Esophagus mucosa (tissue), 1 donor: Measurements from ENCODE around the gene CEP290. TPM values are rescaled to one million over a fixed set of nuclear protein-coding genes. Genes with fewer than 3 reads are reported as not detected.
"Not testable (repeated sequence)": the region's sequence is repeated elsewhere in the genome, so short reads cannot be mapped to it uniquely, and the experiment has no call there.

Source experiments
- ATAC-seq: fragments of 200-7000 bp; cut with Tn5 transposase; one replicate; pipeline ENCODE4 v1.9.1; 2020
- total RNA-seq: library from RNA; stranded (reverse); gene quantifications from one replicate; pipeline ENCODE4 v1.2.4, GENCODE V29; 2023
- donor health status: DM: yes; HTN: yes; CAD: no.

CEP290 gene
- total RNA-seq, 1 donor from 2014 or later = 2.7 TPM

DNA sequence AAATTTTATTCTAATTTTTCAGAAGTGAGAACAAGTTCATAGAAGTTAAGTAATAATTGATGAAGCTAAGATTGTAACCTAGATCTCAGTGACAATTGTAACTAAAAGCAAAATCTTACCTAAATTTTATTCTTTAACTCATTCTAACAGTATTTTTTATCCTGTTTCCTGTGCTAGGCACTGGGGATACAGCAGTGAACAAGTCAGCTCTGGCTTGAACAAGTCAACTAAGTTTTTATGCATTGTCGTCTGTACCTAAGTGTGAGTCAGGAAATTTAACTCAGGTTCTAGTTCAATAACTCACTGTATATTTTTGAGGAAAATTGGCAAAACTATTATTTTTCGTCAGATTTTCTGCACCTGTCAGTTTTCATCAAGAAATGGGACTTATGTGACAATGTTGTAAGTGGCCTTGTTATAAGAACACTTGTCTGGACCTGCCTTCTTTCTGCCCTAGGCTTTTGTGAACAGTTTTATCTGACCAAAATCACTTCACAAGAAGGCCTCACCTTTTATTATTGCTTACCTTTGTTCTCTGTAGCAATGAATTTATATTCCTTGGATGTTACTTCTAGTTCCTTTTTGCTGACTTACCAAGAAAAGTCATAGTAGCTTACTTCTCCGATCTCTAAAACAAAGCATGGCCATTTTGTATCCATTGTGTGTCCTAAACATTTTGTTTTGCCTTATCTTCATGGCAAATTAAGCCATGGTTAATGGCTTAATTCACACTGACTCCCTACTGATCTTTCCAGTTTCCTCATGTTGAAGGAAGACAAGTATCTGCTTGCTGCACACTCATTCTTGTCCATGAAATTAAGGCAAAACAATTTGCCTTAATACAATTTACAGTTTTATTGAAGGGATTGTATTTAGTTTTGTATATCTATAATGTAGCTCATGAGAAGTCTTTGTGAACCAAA lies 2.9 kb upstream of the CEP290 start:
- no peak for ATAC-seq

DNA sequence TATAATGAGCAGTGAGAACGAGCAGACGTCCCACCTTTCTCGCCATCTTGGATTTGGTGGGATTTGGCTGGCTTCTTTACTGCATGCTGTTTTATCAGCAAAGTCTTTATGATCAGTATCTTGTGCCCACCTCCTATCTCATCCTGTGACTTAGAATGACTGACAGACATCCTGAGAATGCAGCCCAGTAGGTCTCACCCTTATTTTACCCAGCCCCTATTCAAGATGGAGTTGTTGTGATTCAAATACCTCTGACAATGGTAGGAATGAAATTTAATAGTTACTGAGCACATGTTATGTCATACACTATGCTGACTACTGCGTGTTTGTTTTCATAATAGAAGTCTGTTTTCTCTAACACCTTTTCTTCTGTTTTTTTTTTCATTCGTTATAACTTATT lies 2.1 kb upstream of the CEP290 start:
- no peak for ATAC-seq

GRCh38 chr12:88142610-88142991 lies 713 bp upstream of the CEP290 start:
- ATAC-seq = peak; percentile 11

DNA sequence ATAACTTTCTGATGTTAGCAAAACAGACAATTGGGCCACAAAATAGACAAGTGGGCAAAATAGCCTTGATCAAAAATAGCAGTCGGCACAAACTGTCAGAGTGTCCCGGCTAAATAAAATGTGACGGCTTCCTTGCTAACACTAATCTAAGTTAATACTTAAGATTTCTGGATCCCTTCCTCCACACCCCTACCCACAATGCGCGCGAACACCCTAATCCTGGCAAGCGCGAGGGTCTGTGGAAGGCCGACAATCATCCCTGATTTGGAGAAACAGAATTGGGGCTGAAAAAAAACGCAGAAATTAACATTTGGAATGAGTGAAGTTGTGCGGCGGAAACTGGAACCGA lies 489 bp downstream of the CEP290 start:
- no peak for ATAC-seq

DNA sequence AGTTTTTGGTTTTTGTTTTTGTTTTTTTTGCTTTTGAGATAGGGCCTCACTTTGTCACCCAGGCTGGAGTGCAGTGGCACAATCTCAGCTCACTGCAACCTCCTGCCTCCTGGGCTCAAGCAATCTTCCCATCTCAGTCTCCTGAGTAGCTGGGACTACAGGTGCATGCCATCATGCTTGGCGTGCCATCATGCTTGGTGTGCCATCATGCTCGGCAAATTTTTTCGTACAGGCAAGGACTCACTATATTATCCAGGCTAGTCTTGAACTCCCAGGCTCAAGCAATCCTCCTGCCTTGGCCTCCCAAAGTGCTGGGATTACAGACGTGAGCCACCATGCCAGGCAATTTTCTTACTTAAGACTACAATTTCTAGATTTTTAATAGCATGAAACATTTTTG lies 2.2 kb downstream of the CEP290 start:
- not testable (repeated sequence) for ATAC-seq

- ATAC-seq = not testable (repeated sequence)
Measured at GRCh38 chr12:88133181-88133580, 8.7 kb downstream of the CEP290 start.

- no peak for ATAC-seq
Measured at GRCh38 chr12:88132392-88132791, 9.5 kb downstream of the CEP290 start.

GRCh38 chr12:88127855-88128254 lies 14.0 kb downstream of the CEP290 start:
- ATAC-seq = no peak

DNA sequence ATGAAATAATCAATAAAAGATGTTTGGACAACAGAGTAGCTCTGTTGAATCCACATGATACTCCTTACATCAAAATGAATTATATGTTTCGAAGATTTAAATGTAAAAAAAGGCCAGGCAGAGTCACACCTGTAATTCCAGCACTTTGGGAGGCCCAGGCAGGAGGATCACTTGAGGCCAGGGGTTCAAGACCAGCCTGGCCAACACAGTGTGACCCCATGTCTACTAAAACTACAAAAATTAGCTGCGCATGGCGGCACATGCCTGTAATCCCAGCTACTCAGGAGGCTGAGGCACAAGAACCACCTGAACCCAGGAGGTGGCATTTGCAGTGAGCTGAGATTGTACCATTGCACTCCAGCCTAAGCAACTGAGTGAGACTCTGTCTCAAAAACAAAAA lies 14.8 kb downstream of the CEP290 start:
- no peak for ATAC-seq

DNA sequence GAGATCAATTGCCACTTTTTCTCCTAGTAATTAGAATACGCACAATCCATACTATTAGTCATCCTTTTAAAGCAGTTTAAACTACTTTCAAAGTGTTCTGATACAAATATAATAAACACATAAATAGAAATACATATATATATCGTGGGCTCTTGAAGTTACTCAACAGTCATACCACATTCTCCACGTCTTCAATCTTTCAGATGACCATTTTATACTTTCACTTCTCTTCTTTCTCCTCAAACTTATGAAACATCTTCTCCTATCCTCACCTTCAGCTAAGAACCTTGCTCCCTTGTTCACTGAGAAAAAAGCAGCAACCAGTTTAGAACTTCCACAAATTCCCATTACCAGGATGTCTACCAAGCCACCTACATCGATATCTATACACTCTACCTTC lies 19.2 kb downstream of the CEP290 start:
- no peak for ATAC-seq

DNA sequence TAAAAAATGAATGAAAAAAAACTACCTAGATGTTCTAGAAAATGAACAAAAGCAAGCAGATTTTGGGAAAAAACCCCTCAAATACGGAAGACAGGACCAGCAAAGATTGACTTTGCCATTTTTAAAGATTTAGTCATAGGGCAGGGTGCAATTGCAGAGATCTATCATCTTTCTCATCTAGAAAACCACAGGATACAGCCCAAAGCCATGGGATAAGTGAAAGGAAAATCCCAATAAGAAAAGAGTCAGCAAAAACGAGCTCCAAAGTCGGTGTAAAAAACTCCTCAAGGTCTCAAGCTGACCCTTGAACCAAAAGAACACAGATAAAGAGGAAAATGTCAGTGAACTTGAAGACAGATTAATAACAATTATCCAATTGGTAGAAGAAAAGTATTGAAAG lies 28.0 kb downstream of the CEP290 start:
- ATAC-seq = no peak

- ATAC-seq = peak; percentile 57
Measured at GRCh38 chr12:88111074-88111652, 30.7 kb downstream of the CEP290 start.

DNA sequence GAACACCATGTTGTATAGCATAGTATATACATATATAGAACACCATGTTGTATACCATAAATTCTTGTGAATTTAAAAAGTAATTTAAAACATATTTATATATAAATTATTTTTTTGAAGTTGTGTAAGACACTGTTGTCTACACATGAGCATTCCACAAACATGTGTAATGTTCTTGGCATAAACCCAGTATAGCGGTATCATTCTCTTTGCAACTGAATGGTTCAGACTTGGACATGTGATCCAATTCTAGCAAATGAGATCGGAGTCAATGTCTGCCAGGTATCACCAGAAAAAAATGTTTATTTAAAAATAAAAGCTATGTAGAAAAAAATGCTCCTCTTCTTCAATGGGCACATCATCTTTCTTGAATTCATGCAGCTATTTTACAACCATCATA lies 33.9 kb downstream of the CEP290 start:
- no peak for ATAC-seq

- ATAC-seq = no peak
Measured at GRCh38 chr12:88093573-88093972, 48.3 kb downstream of the CEP290 start.

DNA sequence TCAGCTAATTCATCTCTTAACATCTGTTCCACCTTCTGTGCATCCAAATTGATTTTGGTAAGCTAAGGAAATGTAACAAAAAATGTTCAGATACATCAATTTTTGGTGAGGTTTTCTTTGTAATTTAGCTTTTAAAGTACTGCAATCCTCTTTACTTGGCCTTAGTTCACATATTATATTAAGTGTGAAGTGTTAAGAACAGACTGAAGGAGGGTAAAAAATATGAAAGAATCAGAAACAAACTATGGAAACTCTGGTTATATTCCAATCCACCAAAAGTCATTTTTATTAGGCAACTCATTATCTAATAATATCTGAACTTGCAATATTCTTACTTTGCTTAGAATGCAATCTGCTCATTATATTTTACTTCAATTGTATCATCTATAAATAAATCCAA lies 49.1 kb downstream of the CEP290 start:
- no peak for ATAC-seq

- no peak for ATAC-seq
Measured at GRCh38 chr12:88084210-88084609, 57.7 kb downstream of the CEP290 start.

DNA sequence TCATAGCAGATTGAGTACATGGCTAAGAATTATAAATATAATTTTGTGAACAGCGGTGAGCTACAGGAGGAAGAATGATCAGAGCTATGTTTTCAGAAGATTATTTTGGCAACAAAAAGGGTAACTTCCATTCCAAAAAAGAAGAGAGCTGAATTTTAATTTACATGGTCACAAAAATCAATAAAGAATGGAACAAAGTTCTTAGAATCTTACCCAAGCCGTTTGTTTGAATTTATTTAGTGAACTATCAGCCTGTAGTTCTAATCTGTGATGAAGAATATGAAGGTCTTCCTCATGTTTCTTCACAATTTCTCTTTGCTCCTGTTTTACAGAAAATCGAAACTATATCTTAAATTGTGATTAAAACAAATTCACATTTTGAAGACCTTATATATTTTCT lies 58.3 kb downstream of the CEP290 start:
- no peak for ATAC-seq

DNA sequence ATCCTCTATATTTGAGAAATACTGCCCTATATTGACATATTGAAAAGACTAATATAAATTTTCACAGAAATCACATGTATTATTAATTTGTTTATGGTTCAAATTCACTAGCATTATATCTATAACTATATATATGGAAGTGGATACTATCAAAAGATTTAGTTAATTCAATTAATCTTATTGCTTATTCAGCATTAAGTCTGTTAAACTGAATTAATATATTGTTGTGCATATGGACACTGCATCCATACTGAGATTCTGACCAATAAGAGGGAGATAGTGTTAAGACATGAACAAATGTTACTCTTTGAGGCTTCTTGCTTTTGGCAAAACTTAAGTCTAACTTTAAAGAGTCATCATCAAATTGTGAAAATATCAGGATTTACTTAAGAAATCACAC lies 60.6 kb downstream of the CEP290 start:
- no peak for ATAC-seq

- ATAC-seq = no peak
Measured at GRCh38 chr12:88067301-88067700, 74.6 kb downstream of the CEP290 start.

- no peak for ATAC-seq
Measured at GRCh38 chr12:88063375-88063774, 78.5 kb downstream of the CEP290 start.

DNA sequence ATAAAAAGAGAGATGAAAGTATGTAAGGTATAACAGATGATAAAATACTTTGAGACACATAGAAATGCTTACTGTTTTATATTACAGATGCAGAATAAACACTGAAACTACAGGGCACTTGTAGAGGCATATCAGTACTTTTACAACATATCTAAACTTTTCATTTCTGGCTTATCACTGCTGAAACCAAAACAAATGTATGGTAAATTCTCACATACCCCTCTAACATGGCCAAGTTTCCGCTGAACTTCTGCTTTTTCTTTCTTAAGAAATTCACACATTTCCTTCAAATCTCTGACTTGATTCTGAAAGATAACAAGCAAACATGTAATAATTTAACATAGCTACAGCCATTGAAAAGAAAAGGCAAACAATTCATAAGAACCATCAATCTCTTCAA lies 79.4 kb downstream of the CEP290 start:
- no peak for ATAC-seq

DNA sequence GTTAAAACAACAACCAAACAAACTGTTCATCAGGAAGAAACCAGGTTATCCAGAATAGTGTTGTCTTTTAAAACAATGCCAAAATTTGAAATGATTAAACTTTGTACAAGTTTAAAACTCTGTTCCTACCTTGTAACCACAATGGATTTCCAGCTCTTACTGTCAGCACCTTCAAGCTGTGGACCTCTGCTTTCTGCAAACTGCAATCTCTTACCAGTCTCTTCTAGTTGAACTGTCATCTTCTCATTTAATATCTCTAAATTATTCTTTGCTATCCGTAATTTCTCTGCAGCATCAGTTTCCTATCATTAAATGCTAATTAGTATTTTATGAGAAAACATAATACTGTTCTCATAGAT lies 83.2 kb downstream of the CEP290 start:
- ATAC-seq = no peak

- ATAC-seq = peak; percentile 81
Measured at GRCh38 chr12:88057994-88058718, 83.7 kb downstream of the CEP290 start.

DNA sequence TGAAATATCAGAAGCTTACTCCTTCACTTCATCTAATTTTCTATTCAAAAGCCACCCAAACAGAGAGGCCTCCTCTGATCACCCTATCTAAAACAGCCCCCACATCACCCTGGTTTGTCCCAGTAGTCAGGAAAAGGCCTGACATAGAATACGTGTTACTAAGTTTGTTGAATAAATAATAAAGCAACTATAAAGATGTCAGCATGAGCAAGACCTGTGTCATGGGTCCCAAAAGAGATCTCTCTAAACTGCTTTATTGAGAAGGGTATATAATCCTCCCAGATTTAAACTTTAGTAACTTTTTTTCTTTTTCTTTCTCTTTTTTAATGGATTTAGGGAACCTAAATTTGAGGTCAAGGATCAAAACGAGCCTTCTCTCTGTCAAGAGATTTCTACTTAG lies 85.3 kb downstream of the CEP290 start:
- ATAC-seq = no peak
